GM18511 (cell line): ENCODE data around the gene PTPN21.
"Not testable (repeated sequence)": the region's sequence is repeated elsewhere in the genome, so short reads cannot be mapped to it uniquely, and the experiment has no call there.

Experiments
- ATAC-seq: cut with Tn5 transposase; IDR thresholded peaks from one replicate; pipeline ENCODE4 v1.9.1; 2021; ENCODE audit warnings: mild to moderate bottlenecking, moderate library complexity; ENCODE audit not compliant: unreplicated experiment

The PTPN21 gene

GRCh38 chr14:88552876-88553275, 1.9 kb downstream of the PTPN21 start:
- no peak for ATAC-seq

GRCh38 chr14:88551980-88552431, 2.8 kb downstream of the PTPN21 start:
- ATAC-seq: no peak

GRCh38 chr14:88551094-88551870, 3.5 kb downstream of the PTPN21 start:
- ATAC-seq: no peak

- no peak for ATAC-seq
Observed at GRCh38 chr14:88550078-88550477, 4.7 kb downstream of the PTPN21 start.

- no peak for ATAC-seq
Observed at GRCh38 chr14:88547386-88547780, 7.4 kb downstream of the PTPN21 start.

GRCh38 chr14:88546621-88547385, 8.0 kb downstream of the PTPN21 start:
- ATAC-seq: no peak

GRCh38 chr14:88545256-88545655, 9.6 kb downstream of the PTPN21 start:
- no peak for ATAC-seq

- no peak for ATAC-seq
Observed at GRCh38 chr14:88542857-88543795, 11.7 kb downstream of the PTPN21 start.

GRCh38 chr14:88541324-88541723, 13.5 kb downstream of the PTPN21 start:
- no peak for ATAC-seq

- no peak for ATAC-seq
Observed at GRCh38 chr14:88535813-88536212, 19.0 kb downstream of the PTPN21 start.

GRCh38 chr14:88535149-88535548, 19.7 kb downstream of the PTPN21 start:
- ATAC-seq: no peak

GRCh38 chr14:88533064-88533602, 21.7 kb downstream of the PTPN21 start:
- ATAC-seq: no peak

- not testable (repeated sequence) for ATAC-seq
Observed at GRCh38 chr14:88529889-88530288, 24.9 kb downstream of the PTPN21 start.

GRCh38 chr14:88522393-88522792, 32.4 kb downstream of the PTPN21 start:
- no peak for ATAC-seq

- no peak for ATAC-seq
Observed at GRCh38 chr14:88521818-88522217, 33.0 kb downstream of the PTPN21 start.

GRCh38 chr14:88519907-88520306, 34.9 kb downstream of the PTPN21 start:
- no peak for ATAC-seq

- ATAC-seq: no peak
Observed at GRCh38 chr14:88518592-88519512, 36.0 kb downstream of the PTPN21 start.

GRCh38 chr14:88516861-88517357, 37.9 kb downstream of the PTPN21 start:
- ATAC-seq: no peak

GRCh38 chr14:88515499-88516221, 39.1 kb downstream of the PTPN21 start:
- ATAC-seq: no peak
